K562 (cell line): Measurements from ENCODE around the gene CHPF. TPM values are rescaled to one million over a fixed set of nuclear protein-coding genes. Genes with fewer than 3 reads are reported as not detected.

Experiments
- DACH1 ChIP-seq: fragments of 450-650 bp; IDR thresholded peaks from 2 replicates; pipeline ENCODE4 v1.6.1; 2018; ENCODE audit not compliant: partially characterized antibody
- MEF2D ChIP-seq: conservative IDR thresholded peaks from 2 replicates; pipeline ENCODE4 v1.6.1; 2016; ENCODE audit warnings: low read depth, missing genetic modification characterization, missing compliant biosample characterization
- NCOA6 ChIP-seq: fragments of 450-650 bp; IDR thresholded peaks from 2 replicates; pipeline ENCODE4 v1.6.1; 2017; ENCODE audit warnings: mild to moderate bottlenecking
- OTX1 ChIP-seq: fragments of 450-650 bp; formaldehyde crosslinking; IDR thresholded peaks from 2 replicates; pipeline ENCODE4 v1.4.0; 2022; ENCODE audit warnings: mild to moderate bottlenecking
- PML ChIP-seq: IDR thresholded peaks from 2 replicates; pipeline ENCODE4 v1.6.1; 2012; ENCODE audit warnings: low read length, inconsistent platforms
- POLR2G ChIP-seq: fragments of 200-400 bp; formaldehyde crosslinking; IDR thresholded peaks from 2 replicates; pipeline ENCODE4 v1.6.1; 2017; ENCODE audit warnings: low read depth, mild to moderate bottlenecking, antibody characterized with exemption, low read length, moderate library complexity
- PYGO2 ChIP-seq: fragments of 450-650 bp; IDR thresholded peaks from 2 replicates; pipeline ENCODE4 v1.6.1; 2016; ENCODE audit warnings: mild to moderate bottlenecking, missing genetic modification characterization, moderate library complexity, missing compliant biosample characterization
- RBFOX2 ChIP-seq: fragments of 200-400 bp; formaldehyde crosslinking; IDR thresholded peaks from 2 replicates; pipeline ENCODE4 v1.6.1; 2017; ENCODE audit warnings: low read depth, mild to moderate bottlenecking, low read length, moderate library complexity
- SAFB ChIP-seq: fragments of 200-400 bp; formaldehyde crosslinking; IDR thresholded peaks from 2 replicates; pipeline ENCODE4 v1.6.1; 2017; ENCODE audit warnings: low read depth, low read length, borderline replicate concordance
- SNIP1 ChIP-seq: fragments of 450-650 bp; IDR thresholded peaks from 2 replicates; pipeline ENCODE4 v1.7.1; 2017; ENCODE audit warnings: low read depth, mild to moderate bottlenecking
- SUPT5H ChIP-seq: fragments of 450-650 bp; IDR thresholded peaks from 2 replicates; pipeline ENCODE4 v1.6.1; 2016
- TCF3 ChIP-seq: sonication (generic); formaldehyde crosslinking; IDR thresholded peaks from 2 replicates; pipeline ENCODE4 v1.4.0; 2020; ENCODE audit warnings: mild to moderate bottlenecking, missing genetic modification reagents
- ZNF143 ChIP-seq: sonication (generic); formaldehyde crosslinking; IDR thresholded peaks from 2 replicates; pipeline ENCODE4 v1.9.0; 2022; ENCODE audit warnings: mild to moderate bottlenecking, missing genetic modification reagents
- ZNF175 ChIP-seq: fragments of 200-800 bp; sonication (Bioruptor generic); IDR thresholded peaks from 2 replicates; pipeline ENCODE4 v1.6.1; 2016; ENCODE audit warnings: low read depth, mild to moderate bottlenecking, missing genetic modification characterization, missing compliant biosample characterization
- ZNF24 ChIP-seq: fragments of 450-650 bp; IDR thresholded peaks from 2 replicates; pipeline ENCODE4 v1.6.1; 2016
- ZNF644 ChIP-seq: fragments of 200-800 bp; sonication (Bioruptor generic); IDR thresholded peaks from 2 replicates; pipeline ENCODE4 v1.6.1; 2016; ENCODE audit warnings: low read depth, missing genetic modification characterization, missing compliant biosample characterization
- polyA plus RNA-seq, 8 experiments: library from polyadenylated mRNA; depleted of rRNA in 4 of 8; stranded (reverse) in 5 of 8; unstranded in 3 of 8; fragments of >200 nt; fragmentation: Nextera tagmentation in 2 of 8; fragmentation: Illumina TruSeq in 1 of 8; extraction: Ambion mirVana in 2 of 8; extraction: Trizol in 1 of 8; gene quantifications; 2 replicates each; pipeline versions ENCODE4 v1.2.1 to v1.2.3, GENCODE V29; 2011 to 2014; ENCODE audit warnings: inconsistent platforms in 1 of 8, missing spikeins in 1 of 8
- total RNA-seq, 7 experiments: library from RNA; depleted of rRNA in 6 of 7; stranded (reverse); fragments of >200 nt in 6 of 7; fragmentation: Illumina TruSeq in 2 of 7; extraction: Trizol in 2 of 7; gene quantifications; 2 replicates each; pipeline versions ENCODE4 v1.2.1 to v1.2.3, GENCODE V29; 2011 to 2021; ENCODE audit warnings: low replicate concordance in 1 of 7
- TF ChIP-seq, protein P1 (sequence below): fragments of 250-450 bp; sonication (Bioruptor Pico); IDR thresholded peaks from 2 replicates; pipeline ENCODE4 v1.5.0; 2021; ENCODE audit warnings: mild to moderate bottlenecking, moderate library complexity
- TF ChIP-seq, protein P2 (sequence below): sonication (generic); formaldehyde crosslinking; IDR thresholded peaks from 2 replicates; pipeline ENCODE4 v1.8.0; 2023; ENCODE audit warnings: missing genetic modification reagents, mild to moderate bottlenecking, borderline replicate concordance

Gene CHPF
- total and polyA plus RNA-seq, 9 of the 15 experiments (the other 6 are each of a cell fraction or from before 2014, with no cell fraction given): 0.15 to 57.2 (median 7.9) TPM

DNA sequence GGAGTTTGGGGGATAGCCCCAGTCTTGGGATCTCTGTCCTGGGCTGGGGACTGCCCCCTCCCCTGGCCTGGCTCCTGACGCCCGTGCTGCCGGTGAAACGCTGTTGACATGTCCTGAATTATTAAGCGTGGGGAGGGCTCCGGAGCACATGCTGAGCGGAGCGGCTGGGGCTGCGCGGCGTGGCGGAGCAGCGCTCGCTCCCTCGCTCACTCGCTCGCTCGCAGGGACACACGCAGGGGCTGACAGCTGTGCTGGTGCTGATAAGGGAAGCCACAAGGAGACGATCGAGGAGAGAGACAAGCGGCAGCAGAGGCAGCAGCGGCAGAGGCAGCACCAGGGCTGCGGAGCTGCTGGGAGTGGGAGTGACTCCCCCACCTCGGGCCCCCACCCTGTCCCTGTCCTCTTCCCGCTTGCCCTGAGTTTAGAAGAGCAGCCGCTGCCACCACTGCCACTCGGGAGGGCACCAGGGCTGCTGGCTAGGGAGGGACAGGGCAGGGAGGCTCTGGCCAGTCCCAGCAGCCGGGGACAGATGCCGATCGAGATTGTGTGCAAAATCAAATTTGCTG is 29.3 kb downstream of the CHPF start, which contains the start of gene ASIC4 (continued):
- TF ChIP-seq, protein P1, sequence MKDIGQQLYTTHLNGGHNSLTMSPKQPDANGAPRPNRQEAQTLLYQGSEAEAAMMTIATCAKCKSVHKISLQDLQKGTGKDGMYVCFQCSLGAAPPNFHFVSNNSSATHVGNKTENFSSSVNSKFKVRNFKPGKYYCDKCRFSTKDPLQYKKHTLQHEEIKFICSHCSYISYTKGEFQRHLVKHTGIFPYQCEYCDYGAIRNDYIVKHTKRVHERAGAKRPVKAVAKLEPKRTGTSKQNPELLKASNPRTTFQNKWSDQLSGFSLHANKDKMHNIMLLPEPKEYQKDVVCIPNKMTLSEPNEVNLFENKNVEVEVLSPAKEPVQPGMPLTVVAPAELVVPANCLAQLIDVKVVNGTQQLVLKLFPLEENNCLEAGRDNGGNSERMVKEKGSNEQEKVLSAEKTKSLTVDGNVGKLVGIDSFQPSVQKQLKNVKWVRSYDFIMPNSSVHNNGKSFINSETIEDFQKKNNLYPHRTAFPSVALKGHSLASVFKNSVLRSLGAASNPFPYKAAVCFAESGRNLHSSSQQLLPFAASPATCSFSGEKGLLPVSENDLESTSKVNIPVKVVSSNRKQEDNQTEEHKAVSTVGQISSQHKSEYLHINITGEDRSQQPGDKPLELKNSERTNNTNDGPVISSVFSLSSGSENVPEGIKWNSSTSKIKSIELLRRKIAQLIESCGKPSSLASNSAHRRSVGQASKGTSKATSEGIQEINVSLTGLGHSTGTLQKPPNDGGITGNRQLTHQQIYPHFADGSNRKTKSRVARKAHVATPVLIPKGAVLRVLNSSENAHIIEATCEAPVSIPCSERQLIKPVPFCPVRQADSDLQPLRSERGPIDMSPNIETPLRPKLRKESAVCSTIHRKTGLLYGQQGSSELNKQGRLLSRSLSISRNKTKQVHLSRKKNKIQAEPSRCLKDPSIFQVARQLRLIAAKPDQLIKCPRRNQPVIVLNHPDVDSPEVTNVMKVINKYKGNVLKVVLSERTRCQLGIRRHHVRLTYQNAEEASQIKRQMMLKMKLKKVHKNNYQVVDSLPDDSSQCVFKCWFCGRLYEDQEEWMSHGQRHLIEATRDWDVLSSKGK: no peak
- no peak for TF ChIP-seq SNIP1
- TF ChIP-seq ZNF175: 0 out of 2 replicates have a peak, but pooled peaks have one; percentile 29
- TF ChIP-seq NCOA6: no peak
- TF ChIP-seq ZNF24: peak; percentile 52; the same call in 1 of the 2 replicates
- TF ChIP-seq PYGO2 (tag): no peak
- peak; percentile 83 for TF ChIP-seq SAFB
- TF ChIP-seq RBFOX2: peak; percentile 75
- TF ChIP-seq, protein P2, sequence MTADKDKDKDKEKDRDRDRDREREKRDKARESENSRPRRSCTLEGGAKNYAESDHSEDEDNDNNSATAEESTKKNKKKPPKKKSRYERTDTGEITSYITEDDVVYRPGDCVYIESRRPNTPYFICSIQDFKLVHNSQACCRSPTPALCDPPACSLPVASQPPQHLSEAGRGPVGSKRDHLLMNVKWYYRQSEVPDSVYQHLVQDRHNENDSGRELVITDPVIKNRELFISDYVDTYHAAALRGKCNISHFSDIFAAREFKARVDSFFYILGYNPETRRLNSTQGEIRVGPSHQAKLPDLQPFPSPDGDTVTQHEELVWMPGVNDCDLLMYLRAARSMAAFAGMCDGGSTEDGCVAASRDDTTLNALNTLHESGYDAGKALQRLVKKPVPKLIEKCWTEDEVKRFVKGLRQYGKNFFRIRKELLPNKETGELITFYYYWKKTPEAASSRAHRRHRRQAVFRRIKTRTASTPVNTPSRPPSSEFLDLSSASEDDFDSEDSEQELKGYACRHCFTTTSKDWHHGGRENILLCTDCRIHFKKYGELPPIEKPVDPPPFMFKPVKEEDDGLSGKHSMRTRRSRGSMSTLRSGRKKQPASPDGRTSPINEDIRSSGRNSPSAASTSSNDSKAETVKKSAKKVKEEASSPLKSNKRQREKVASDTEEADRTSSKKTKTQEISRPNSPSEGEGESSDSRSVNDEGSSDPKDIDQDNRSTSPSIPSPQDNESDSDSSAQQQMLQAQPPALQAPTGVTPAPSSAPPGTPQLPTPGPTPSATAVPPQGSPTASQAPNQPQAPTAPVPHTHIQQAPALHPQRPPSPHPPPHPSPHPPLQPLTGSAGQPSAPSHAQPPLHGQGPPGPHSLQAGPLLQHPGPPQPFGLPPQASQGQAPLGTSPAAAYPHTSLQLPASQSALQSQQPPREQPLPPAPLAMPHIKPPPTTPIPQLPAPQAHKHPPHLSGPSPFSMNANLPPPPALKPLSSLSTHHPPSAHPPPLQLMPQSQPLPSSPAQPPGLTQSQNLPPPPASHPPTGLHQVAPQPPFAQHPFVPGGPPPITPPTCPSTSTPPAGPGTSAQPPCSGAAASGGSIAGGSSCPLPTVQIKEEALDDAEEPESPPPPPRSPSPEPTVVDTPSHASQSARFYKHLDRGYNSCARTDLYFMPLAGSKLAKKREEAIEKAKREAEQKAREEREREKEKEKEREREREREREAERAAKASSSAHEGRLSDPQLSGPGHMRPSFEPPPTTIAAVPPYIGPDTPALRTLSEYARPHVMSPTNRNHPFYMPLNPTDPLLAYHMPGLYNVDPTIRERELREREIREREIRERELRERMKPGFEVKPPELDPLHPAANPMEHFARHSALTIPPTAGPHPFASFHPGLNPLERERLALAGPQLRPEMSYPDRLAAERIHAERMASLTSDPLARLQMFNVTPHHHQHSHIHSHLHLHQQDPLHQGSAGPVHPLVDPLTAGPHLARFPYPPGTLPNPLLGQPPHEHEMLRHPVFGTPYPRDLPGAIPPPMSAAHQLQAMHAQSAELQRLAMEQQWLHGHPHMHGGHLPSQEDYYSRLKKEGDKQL (CRISPR knock-in tag): no peak
- TF ChIP-seq SUPT5H: no peak
- peak; percentile 87 for TF ChIP-seq PML
- TF ChIP-seq ZNF143: no peak
- TF ChIP-seq TCF3 (CRISPR knock-in tag): peak; percentile 97
- peak; percentile 81 for TF ChIP-seq POLR2G
- TF ChIP-seq MEF2D: peak; percentile 67
- peak; percentile 91 for TF ChIP-seq DACH1
- peak; percentile 55; the same call in 1 of the 2 replicates for TF ChIP-seq OTX1 (CRISPR knock-in tag)
- TF ChIP-seq ZNF644 (tag): peak; percentile 92
